Muscle layer of duodenum (tissue), 2 donors: ENCODE data around the gene ELFN1.

Experiments used
- H3K27ac ChIP-seq: one replicate; pipeline ENCODE4 v1.7.0; 2013; ENCODE audit warnings: mild to moderate bottlenecking, low read length
- H3K27me3 ChIP-seq: one replicate; pipeline ENCODE4 v1.7.0; 2013; ENCODE audit warnings: low read depth, mild to moderate bottlenecking, control low read depth, low read length
- H3K36me3 ChIP-seq, 2 donors: one replicate each; pipeline ENCODE4 v1.7.0; 2013; ENCODE audit warnings: low read length in 2 of 2, control low read depth in 1 of 2, mild to moderate bottlenecking in 1 of 2; ENCODE audit not compliant: insufficient read depth in 2 of 2, control insufficient read depth in 1 of 2
- H3K4me1 ChIP-seq, 2 donors: one replicate each; pipeline ENCODE4 v1.7.0; 2013; ENCODE audit warnings: low read length in 2 of 2, mild to moderate bottlenecking in 2 of 2, control low read depth in 1 of 2, moderate library complexity in 1 of 2; ENCODE audit not compliant: insufficient read depth in 2 of 2, control insufficient read depth in 1 of 2
- H3K4me3 ChIP-seq, 2 donors: one replicate each; pipeline ENCODE4 v1.7.0; 2013; ENCODE audit warnings: low read length in 2 of 2, low read depth in 1 of 2, mild to moderate bottlenecking in 1 of 2
- H3K9me3 ChIP-seq, 2 donors: one replicate each; pipeline ENCODE4 v1.7.0; 2013; ENCODE audit warnings: low read length in 2 of 2, control low read depth in 1 of 2, mild to moderate bottlenecking in 1 of 2; ENCODE audit not compliant: control insufficient read depth in 1 of 2
- donor health status: healthy.

ELFN1 gene

GRCh38 chr7:1729183-1729582 is 59.1 kb downstream of the ELFN1 start:
- Histone ChIP-seq H3K27me3 (no peaks in the 10 kb centered on the region), H3K4me3 (no peak overlapping the region), H3K4me1 (no peaks in the 10 kb centered on the region), H3K36me3 (no peaks in the 10 kb centered on the region), H3K9me3 (peaks cover 3 to 16% of the 10 kb centered on the region in 2 donors), H3K27ac (no peak overlapping the region)

- H3K36me3 ChIP-seq: no peaks in the 10 kb centered on the region
- H3K9me3 ChIP-seq: peaks cover 3 to 16% of the 10 kb centered on the region in 2 donors
- no peaks in the 10 kb centered on the region for H3K4me1 ChIP-seq
- no peaks in the 10 kb centered on the region for H3K27me3 ChIP-seq
- H3K27ac ChIP-seq: no peak overlapping the region
- H3K4me3 ChIP-seq: no peak overlapping the region
Observed at GRCh38 chr7:1729773-1730172, 59.7 kb downstream of the ELFN1 start.

GRCh38 chr7:1732072-1732471 is 62.0 kb downstream of the ELFN1 start:
- no peaks in the 10 kb centered on the region for H3K36me3 ChIP-seq
- H3K27me3 ChIP-seq: no peaks in the 10 kb centered on the region
- no peaks in the 10 kb centered on the region for H3K4me1 ChIP-seq
- peaks cover 3 to 16% of the 10 kb centered on the region in 2 donors for H3K9me3 ChIP-seq
- H3K4me3 ChIP-seq: no peak overlapping the region
- H3K27ac ChIP-seq: no peak overlapping the region

DNA sequence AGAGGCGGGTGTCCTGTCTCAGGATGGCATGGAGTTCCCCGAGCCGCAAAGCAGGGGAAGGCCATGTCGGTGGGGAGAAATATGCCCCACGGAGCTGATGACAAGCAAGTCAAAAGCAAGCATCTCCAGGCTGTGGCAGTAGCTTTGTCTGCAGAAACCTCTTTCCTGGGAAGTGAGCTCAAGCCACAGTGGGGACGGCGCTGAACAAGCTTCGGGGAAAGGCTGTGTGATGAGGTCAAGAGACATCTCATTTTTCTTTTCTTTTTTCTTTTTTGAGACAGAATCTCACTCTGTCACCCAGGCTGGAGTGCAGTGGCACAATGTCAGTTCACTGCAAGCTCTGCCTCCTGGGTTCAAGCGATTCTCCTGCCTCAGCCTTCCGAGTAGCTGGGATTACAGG is 62.6 kb downstream of the ELFN1 start:
- H3K27me3 ChIP-seq: no peaks in the 10 kb centered on the region
- no peaks in the 10 kb centered on the region for H3K36me3 ChIP-seq

DNA sequence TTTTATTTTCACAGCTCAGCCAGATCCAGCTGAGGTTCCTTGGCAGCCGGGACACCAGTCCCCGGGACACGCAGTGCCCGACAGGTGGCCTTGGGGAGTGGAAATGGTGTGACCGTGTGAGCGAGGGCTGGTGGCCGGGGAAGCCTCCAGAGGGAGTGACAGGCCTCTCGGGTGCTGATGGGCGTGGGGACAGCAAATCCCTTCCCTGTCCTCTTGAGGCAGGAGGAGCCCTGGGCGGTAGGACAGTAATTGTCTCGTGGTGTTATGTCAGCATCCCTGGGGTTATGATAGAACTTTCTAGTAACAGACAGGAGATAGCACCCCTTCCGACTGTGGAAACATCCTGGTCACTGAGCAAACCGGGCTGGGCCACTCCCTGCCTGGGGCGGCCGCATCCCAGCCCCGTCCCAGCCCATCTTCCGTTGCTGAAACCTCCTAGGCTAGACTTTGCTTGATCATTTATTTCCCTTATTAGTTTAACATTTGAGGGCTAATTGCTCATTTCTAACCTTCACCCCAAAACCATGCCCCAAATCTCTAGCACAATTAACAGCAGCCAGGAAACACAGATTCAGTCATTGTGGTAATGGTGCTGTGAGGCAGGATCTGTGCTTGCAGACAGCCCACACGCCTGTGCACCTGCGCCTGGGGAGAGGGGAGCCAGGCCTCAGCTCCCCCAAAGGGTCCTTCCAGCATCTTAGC is 63.3 kb downstream of the ELFN1 start:
- H3K27me3 ChIP-seq: no peaks in the 10 kb centered on the region
- peaks cover 3 to 16% of the 10 kb centered on the region in 2 donors for H3K9me3 ChIP-seq
- H3K4me1 ChIP-seq: no peaks in the 10 kb centered on the region
- no peaks in the 10 kb centered on the region for H3K36me3 ChIP-seq
- H3K27ac ChIP-seq: no peak overlapping the region
- H3K4me3 ChIP-seq: no peak overlapping the region

More for the DNA sequence above, 62.6 kb downstream of the ELFN1 start:
- Histone ChIP-seq H3K27ac (no peak overlapping the region), H3K9me3 (peaks cover 3 to 16% of the 10 kb centered on the region in 2 donors), H3K4me1 (no peaks in the 10 kb centered on the region), H3K4me3 (no peak overlapping the region)

DNA sequence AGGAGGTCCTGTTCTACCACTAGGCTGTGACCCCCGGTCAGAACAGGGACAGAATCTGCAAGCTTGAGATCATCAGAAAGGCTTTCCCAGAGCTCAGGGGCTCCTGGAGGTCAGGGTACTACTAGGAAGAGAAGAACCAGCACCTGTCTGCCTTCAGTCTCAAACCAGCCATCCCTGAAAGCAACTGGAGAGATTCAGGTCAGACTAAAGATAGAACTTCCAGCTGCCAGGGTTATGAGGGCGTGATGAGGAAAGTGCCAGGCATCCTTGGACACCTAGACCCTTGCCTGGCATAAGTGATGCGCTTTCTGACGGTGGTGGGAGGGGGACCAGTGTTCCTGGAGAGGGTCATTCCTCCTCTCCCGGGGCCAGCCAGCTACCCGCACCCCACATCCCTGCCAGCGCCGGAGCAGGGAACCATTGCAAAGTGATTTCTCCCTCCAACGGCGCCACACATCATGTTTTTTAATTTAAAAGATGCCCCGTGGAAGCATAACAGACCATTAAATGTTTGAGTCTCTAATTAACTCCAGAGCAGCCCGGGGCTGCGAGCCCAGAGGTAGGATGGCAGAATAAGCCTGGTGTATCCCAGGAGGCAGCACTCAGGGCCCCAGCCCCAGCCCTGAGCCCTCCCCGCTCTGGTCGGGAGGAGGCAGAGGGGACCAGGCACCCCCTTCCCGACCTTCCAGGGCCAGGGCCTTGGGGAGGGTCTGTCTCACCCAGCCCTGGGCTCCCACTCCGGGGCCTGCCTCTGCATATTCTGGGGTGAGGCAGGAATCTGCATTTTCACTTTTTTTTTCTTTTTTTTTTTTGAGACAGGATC is 64.0 kb downstream of the ELFN1 start:
- Histone ChIP-seq H3K36me3 (no peaks in the 10 kb centered on the region), H3K4me3 (no peak overlapping the region), H3K9me3 (peaks cover 3 to 11% of the 10 kb centered on the region in 2 donors), H3K4me1 (no peaks in the 10 kb centered on the region), H3K27ac (no peak overlapping the region), H3K27me3 (no peaks in the 10 kb centered on the region)

GRCh38 chr7:1735262-1735661 is 65.2 kb downstream of the ELFN1 start:
- H3K27me3 ChIP-seq: no peaks in the 10 kb centered on the region
- no peaks in the 10 kb centered on the region for H3K9me3 ChIP-seq
- H3K27ac ChIP-seq: no peak overlapping the region
- H3K4me1 ChIP-seq: no peaks in the 10 kb centered on the region
- H3K36me3 ChIP-seq: no peaks in the 10 kb centered on the region
- H3K4me3 ChIP-seq: no peak overlapping the region

DNA sequence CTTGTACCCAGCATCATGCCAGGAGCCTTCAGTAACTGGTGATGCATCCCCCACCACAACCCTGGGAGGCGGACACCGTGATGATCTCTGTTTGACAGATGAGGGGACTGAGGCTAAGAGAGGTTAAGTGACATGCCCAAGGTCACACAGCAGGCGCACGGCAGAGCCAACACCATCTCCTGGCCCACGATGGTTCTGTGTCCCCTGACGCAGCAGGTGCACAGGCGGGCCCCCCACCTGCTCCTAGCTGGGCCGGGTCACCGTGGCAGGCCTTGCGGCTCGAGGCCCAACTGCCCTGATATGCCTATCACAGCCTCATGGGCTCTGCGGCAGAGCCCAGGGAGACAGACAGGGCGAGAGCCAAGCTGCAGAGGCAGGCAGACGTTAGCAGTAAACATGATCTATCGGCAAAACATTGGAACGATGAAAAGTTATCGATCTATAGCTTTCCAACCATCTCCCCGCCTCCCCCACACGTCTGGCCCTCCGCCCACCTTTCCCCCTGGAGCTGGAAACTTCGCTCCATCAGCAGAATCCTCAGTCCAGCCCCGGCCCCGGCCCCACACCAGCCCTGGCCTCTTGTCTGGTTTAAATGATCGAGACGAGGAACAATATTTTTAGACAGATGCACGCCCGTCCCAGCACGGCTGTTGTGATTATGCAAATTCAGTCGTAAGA is 65.9 kb downstream of the ELFN1 start:
- no peak overlapping the region for H3K27ac ChIP-seq
- no peaks in the 10 kb centered on the region for H3K36me3 ChIP-seq
- no peak overlapping the region for H3K4me3 ChIP-seq
- H3K9me3 ChIP-seq: no peaks in the 10 kb centered on the region
- H3K27me3 ChIP-seq: no peaks in the 10 kb centered on the region
- H3K4me1 ChIP-seq: no peaks in the 10 kb centered on the region

GRCh38 chr7:1736484-1736817 is 66.4 kb downstream of the ELFN1 start:
- Histone ChIP-seq H3K27ac (no peak overlapping the region), H3K36me3 (no peaks in the 10 kb centered on the region), H3K27me3 (no peaks in the 10 kb centered on the region), H3K4me3 (no peak overlapping the region), H3K9me3 (no peaks in the 10 kb centered on the region), H3K4me1 (no peaks in the 10 kb centered on the region)

GRCh38 chr7:1736830-1737229 is 66.8 kb downstream of the ELFN1 start:
- Histone ChIP-seq H3K27ac (no peak overlapping the region), H3K9me3 (no peaks in the 10 kb centered on the region), H3K27me3 (no peaks in the 10 kb centered on the region), H3K36me3 (no peaks in the 10 kb centered on the region), H3K4me1 (no peaks in the 10 kb centered on the region), H3K4me3 (no peak overlapping the region)

GRCh38 chr7:1737523-1737922 is 67.4 kb downstream of the ELFN1 start:
- H3K4me1 ChIP-seq: no peaks in the 10 kb centered on the region
- no peak overlapping the region for H3K27ac ChIP-seq
- H3K36me3 ChIP-seq: no peaks in the 10 kb centered on the region
- no peaks in the 10 kb centered on the region for H3K27me3 ChIP-seq
- no peaks in the 10 kb centered on the region for H3K9me3 ChIP-seq
- no peak overlapping the region for H3K4me3 ChIP-seq
